Measurements from ENCODE around the gene LGR5.

DNA sequence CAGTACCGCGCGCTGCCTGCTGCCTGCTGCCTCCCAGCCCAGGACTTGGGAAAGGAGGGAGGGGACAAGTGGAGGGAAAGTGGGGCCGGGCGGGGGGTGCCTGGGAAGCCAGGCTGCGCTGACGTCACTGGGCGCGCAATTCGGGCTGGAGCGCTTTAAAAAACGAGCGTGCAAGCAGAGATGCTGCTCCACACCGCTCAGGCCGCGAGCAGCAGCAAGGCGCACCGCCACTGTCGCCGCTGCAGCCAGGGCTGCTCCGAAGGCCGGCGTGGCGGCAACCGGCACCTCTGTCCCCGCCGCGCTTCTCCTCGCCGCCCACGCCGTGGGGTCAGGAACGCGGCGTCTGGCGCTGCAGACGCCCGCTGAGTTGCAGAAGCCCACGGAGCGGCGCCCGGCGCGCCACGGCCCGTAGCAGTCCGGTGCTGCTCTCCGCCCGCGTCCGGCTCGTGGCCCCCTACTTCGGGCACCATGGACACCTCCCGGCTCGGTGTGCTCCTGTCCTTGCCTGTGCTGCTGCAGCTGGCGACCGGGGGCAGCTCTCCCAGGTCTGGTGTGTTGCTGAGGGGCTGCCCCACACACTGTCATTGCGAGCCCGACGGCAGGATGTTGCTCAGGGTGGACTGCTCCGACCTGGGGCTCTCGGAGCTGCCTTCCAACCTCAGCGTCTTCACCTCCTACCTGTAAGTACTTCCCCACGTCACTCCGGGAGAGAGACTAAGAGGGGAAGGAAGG, at the start of gene LGR5:
- TF ChIP-seq, protein P1, sequence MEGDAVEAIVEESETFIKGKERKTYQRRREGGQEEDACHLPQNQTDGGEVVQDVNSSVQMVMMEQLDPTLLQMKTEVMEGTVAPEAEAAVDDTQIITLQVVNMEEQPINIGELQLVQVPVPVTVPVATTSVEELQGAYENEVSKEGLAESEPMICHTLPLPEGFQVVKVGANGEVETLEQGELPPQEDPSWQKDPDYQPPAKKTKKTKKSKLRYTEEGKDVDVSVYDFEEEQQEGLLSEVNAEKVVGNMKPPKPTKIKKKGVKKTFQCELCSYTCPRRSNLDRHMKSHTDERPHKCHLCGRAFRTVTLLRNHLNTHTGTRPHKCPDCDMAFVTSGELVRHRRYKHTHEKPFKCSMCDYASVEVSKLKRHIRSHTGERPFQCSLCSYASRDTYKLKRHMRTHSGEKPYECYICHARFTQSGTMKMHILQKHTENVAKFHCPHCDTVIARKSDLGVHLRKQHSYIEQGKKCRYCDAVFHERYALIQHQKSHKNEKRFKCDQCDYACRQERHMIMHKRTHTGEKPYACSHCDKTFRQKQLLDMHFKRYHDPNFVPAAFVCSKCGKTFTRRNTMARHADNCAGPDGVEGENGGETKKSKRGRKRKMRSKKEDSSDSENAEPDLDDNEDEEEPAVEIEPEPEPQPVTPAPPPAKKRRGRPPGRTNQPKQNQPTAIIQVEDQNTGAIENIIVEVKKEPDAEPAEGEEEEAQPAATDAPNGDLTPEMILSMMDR (IDR thresholded peaks at IDR 0.05; ENCODE audit: insufficient read depth, low read length) = no peak
- TF ChIP-seq POLR2AphosphoS5 (IDR thresholded peaks at IDR 0.05; ENCODE audit: low read depth) = no peak
